Spleen (tissue), 7 donors: ENCODE results near the gene C19orf73.

ENCODE experiments used
- POLR2A ChIP-seq, 3 donors: fragments of 450-650 bp; IDR thresholded peaks; one replicate each; pipeline ENCODE4 v1.5.1; 2017; ENCODE audit warnings: antibody characterized with exemption in 3 of 3, mild to moderate bottlenecking in 1 of 3
- TF ChIP-seq, protein P1 (sequence below), 11 experiments: fragments of 200-600 bp in 7 of 11; fragments of 450-650 bp in 4 of 11; sonication (generic) in 4 of 11; IDR thresholded peaks in 8 of 11; conservative IDR thresholded peaks in 3 of 11; 1 replicate in 7 of 11; 2 replicates in 4 of 11; pipeline versions ENCODE4 v1.4.0 to v1.8.0; 2016 to 2021; ENCODE audit warnings: antibody characterized with exemption in 11 of 11, inconsistent platforms in 4 of 11, mild to moderate bottlenecking in 1 of 11
- donor health status: DM: no; HTN: no; CAD: no; lungs with moderate emphysema.
- donor health status: DM: no; HTN: no; CAD: no.
- donor health status: DM: no; HTN: no; CAD: no.

DNA sequence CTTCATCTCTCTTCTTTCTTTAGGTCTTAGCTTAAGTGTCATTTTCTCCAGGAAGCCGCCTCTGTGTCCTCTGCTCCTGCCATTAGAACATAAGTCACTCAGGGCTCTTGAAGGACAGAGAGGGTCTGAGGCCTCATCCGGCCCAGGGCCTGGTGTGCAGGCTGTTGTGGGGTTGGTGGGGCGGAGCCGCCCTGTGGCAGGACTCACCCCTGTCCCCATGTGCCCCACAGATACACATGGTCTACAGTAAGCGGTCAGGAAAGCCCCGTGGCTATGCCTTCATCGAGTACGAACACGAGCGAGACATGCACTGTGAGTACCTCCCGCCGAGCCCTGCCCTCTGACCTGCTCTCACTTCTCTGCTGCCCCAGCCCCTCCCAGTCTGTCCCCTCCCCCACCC, 17.8 kb downstream of the C19orf73 start:
- TF ChIP-seq, protein P1, sequence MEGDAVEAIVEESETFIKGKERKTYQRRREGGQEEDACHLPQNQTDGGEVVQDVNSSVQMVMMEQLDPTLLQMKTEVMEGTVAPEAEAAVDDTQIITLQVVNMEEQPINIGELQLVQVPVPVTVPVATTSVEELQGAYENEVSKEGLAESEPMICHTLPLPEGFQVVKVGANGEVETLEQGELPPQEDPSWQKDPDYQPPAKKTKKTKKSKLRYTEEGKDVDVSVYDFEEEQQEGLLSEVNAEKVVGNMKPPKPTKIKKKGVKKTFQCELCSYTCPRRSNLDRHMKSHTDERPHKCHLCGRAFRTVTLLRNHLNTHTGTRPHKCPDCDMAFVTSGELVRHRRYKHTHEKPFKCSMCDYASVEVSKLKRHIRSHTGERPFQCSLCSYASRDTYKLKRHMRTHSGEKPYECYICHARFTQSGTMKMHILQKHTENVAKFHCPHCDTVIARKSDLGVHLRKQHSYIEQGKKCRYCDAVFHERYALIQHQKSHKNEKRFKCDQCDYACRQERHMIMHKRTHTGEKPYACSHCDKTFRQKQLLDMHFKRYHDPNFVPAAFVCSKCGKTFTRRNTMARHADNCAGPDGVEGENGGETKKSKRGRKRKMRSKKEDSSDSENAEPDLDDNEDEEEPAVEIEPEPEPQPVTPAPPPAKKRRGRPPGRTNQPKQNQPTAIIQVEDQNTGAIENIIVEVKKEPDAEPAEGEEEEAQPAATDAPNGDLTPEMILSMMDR (IDR thresholded peaks at IDR 0.05 in 8 of 11, conservative IDR thresholded peaks at IDR 0.05 in 3 of 11), result no peak
- no peak for TF ChIP-seq POLR2A (IDR thresholded peaks at IDR 0.05)
